ENCODE results near the gene WSCD2.

The WSCD2 gene

DNA sequence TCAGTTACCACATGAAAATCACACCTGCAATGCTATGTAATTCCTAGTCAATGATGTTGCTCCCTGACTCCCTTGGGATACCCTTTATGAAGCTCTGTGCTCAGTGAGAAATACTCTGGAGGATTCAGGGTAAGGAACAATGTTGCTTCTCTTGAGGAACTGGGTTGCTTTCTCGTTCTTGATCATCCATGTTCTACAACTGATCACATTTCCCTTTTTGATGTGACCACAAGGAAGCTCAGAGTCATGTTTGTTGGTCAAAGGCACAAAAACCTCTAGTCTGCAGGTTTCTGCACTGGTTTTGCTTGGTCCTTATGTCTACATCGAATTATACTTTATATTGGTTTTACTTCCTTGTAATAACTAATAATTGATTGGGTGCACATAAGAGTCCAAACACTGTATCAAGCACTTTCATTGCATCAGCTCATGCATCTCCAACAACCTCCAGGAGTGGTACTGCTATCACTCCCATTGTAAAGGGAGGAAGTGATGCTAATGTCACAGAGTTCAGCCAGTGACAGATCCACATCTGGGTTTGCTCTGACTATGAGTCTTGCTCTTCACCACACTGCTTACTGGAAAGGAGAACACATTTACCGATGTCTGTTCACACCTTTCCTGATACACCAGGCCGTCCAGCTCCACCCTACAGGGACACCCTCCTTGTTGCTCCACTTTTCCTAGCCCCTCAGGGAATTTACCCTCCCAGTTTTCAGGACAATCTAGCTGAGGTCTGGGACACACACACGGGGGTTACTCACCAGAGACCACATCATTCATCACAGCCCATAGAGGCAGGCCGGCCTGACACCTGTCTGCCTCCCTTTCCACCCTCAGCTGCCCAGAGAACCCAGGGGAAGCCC, 169.0 kb downstream of the WSCD2 start:
- DNase-seq = no peak

DNA sequence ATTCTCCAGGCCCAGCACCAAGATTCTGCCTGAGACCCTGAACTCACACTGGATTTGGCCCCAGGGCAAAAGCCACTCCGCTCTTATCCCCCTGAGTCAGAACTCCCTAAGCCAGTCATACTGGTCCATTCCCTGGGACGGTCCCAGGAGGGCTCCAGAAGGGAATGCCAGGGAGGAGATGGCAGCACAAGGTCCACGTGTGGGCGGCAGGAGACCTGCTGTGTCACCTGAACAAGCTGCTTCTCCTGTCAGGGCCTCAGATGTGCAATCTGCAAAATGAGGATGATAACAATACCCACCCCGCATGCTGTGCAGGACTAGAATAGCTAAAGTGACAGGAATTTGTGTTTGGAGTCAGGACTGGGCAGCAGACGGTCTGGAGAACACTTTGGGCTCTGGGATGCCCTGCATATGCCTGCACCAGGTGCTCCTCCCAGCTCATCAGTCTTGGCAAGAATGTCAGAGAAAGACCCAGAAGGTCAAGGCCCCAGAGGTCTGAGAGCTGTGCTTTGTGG, 169.7 kb downstream of the WSCD2 start:
- DNase-seq = no peak

GRCh38 chr12:108299516-108299915, 170.4 kb downstream of the WSCD2 start:
- DNase-seq = no peak
